ENCODE measurements around the gene FYB1. TPM values are rescaled to one million over a fixed set of nuclear protein-coding genes. Genes with fewer than 3 reads are reported as not detected.
"Not testable (repeated sequence)": the region's sequence is repeated elsewhere in the genome, so short reads cannot be mapped to it uniquely, and the experiment has no call there.

FYB1 gene
- total RNA-seq, 1 donor = 1.6 TPM

DNA sequence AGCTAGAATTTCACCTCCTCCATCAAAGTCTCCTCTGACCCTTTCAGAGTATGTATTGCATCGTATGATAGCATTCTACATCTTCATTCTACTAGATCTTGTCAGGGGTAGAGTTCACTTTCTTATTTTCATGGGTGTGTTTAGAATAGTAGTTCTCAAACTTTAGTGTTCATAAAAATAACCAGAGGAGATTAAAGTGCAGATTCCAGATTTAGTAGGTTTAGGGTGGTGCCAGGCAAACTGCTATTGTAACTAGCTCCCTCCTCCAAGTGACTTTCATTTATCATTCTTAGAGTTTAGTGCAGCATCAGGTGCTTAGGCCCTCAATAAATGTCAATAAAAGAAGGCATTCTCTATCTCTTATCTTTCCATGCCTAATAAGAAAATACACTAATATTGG, 7.2 kb upstream of the FYB1 start:
- DNase-seq (ENCODE audit: low read depth in 2 of 3, low spot score in 2 of 3) = no peak

DNA sequence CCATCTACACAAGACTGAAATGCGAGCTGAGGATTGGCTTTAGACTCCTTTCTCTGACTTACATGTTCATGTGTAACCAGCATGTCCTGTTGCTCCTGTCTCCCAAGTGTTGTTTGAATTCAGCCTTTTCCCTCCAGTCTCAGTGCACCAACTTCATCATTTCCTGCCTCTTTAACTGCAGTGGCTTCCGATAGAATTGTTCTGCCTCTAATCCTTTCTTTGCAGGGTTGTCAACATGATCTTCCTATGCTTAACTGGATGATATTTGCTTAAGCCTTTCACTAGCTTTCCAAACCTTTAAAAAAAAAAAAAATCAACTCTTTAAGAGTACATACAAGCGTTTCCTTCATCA, 6.7 kb upstream of the FYB1 start:
- no peak for DNase-seq (ENCODE audit: low read depth in 2 of 3, low spot score in 2 of 3)

DNA sequence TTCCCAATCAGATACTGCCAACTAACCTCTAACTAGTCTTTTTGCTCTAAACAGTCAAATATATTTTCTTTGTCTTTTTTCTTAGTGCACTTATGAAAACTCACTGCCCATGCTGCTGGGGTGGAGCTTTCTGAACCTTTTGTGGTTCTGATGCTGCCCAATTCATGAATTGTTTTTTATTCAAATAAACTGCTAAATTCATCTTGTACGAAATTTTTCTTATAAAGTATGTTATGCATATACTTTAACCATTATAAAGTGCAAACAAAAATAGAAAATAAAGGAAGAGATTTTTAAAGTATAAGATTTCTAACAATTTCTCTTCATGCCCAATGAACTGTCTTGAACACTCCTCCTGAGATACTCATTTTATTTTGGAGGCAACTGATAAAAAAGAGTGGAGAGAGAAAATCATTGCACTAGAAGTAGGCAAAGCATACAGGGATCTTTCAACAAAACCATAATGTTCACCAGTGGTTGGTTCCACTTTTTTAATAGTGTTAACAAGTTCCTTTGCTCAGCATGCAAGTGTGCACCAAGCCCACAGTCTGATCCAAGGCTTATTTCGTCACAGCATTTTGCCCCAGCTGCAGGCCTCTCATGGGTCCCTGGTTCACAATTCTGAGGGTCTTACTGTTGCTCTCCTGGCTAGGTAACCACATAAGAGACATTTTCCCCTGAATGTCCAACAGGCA, 6.2 kb upstream of the FYB1 start:
- no peak for DNase-seq (ENCODE audit: low read depth in 2 of 3, low spot score in 2 of 3)

DNA sequence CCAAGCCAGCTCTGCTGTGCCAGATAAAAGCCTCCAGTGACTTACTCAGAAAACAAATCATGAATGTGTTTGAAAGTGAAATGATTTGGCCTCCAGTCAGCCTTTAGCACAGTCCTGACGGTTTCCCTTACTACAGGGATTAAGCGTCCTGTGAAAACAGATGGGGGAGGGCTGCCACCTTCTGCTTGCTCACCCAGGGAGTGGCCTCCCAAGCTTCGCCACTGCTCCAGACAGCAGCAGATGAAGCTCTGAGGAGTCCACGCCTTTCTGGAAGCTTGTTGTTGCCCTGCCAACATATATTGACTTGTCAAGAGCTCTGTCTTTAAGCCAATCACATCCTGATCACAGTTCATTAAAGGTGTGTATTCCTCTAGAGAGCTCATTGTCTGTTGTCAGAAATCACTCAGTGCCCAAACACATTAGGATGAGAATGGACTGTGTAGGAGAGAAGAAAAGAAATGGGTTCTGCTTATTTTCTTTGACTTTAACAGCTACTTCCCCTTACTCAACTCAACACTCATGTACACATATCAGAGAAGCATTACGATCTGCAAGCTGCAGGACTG, 4.9 kb upstream of the FYB1 start:
- peak in 1 of 3 donors; percentile 40 for DNase-seq (ENCODE audit: low read depth in 2 of 3, low spot score in 2 of 3)

DNA sequence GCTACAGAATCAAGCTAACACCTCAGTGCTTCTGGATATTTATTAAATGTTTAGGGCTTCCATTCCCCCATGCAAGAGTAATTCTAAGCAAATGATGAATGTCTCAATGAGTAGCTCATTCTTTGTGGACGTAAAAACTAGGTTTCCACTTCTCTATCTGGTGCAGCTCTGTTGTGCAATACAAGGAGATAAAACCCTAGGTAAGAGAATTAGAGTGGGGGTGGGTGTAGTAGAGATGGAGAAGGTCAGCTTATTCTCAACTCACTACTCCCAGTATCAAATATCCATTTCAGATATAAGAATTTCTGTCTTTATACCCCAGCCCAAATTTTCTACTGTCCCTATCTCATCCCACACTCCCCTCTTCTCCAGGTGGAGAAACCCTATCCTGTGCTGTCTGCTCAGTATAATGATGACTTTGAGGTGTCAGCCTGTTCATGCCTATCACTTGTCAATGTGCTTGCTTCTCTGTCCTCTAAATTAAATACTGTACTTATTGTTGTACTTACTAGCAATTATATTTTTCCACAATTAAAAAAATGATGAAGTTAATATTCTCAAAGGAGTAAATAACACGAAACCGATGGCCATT, 4.3 kb upstream of the FYB1 start:
- no peak for DNase-seq (ENCODE audit: low read depth in 2 of 3, low spot score in 2 of 3)

DNA sequence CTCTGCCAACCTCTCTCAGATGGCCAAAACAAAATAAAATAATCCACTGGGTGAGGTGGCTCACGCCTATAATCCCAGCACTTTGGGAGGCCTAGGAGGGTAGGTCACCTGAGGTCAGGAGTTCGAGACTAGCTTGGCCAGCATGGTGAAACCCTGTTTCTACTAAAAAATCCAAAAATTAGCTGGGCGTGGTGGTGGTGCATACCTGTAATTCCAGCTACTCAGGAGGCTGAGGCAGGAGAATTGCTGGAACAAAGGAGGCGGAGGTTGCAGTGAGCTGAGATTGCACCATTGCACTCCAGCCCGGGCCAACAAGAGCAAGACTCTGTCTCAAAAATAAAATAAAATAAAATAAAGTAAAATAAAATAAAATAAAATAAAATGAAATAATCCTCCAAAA, 2.3 kb upstream of the FYB1 start:
- DNase-seq (ENCODE audit: low read depth in 2 of 3, low spot score in 2 of 3) = not testable (repeated sequence)

DNA sequence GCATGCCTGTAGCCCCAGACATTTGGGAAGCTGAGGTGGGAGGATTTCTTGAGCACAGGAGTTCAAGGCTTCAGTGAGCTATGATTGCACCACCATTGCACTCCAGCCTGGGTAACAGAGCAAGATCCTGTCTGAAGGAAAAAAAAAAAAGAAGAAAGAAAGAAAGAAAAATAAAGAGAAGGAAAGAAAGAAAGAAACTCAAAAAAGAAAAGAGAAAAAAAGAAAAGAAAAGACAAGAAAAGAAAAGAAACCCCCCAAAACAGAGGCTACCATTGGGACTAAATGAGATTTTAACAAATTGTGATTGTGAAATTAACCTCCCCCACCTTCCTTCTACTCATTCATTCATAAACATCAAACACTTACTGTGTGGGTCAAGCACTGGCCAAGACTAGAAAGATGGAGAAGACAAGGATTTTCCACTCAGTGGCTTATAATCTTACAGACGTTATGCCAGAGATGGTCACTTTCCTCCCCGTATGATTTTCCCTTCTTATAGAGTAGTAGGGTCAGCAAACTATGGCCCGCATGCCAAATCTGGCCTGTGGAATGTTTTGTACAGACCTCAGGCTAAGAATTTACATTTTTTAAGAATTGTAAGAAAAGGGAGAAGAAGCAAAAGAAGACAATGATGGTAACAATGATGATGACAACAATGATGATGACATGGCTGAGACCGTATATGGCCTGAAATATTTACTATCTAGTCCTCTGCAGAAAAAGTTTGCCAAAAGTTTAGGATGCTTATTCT, 1.1 kb upstream of the FYB1 start:
- DNase-seq (ENCODE audit: low read depth in 2 of 3, low spot score in 2 of 3) = no peak

DNA sequence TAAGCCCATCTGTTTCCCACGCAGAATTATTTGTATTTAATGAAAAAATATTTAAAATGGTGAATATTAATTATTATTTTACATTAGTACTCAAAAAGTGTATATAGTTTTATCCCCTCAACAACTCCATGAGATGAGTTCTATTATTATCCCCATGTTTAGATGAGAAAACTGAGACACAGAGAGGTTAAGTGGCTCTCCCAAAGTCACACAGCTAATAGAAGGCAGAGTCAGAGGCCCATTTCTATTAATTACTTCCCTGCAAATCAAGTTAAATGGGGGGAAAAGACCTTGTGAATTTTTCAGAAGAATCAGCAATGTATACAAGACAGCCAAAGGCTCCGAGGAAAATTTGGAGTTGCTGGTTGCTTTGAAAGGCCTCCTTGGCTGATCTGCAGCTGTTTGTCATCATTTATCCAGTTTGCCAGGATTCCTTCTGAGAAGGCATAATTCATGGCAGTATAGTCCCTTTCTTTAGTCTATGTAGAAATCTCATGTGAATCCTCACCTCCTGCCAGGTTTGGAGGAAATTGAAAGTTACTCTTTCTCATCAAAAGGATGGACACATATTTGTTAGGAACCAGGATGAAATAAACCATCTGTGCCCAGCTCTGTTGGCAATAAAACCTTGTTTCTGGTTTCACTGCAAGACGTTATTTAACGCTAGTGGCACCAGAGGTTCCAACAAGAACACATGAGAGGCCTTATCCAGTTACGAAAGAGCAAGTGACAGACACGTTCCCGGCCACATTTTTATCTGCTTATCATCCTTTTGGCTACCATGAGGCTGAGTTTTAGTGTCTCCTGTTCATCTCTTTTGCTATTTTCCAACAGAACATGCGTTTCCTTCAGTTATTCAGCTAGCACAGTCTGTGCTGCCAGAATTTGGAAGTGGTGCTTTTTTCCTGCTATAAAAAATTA, 621 bp downstream of the FYB1 start:
- peak in 1 of 3 donors; percentile 14 for DNase-seq (ENCODE audit: low read depth in 2 of 3, low spot score in 2 of 3)

DNA sequence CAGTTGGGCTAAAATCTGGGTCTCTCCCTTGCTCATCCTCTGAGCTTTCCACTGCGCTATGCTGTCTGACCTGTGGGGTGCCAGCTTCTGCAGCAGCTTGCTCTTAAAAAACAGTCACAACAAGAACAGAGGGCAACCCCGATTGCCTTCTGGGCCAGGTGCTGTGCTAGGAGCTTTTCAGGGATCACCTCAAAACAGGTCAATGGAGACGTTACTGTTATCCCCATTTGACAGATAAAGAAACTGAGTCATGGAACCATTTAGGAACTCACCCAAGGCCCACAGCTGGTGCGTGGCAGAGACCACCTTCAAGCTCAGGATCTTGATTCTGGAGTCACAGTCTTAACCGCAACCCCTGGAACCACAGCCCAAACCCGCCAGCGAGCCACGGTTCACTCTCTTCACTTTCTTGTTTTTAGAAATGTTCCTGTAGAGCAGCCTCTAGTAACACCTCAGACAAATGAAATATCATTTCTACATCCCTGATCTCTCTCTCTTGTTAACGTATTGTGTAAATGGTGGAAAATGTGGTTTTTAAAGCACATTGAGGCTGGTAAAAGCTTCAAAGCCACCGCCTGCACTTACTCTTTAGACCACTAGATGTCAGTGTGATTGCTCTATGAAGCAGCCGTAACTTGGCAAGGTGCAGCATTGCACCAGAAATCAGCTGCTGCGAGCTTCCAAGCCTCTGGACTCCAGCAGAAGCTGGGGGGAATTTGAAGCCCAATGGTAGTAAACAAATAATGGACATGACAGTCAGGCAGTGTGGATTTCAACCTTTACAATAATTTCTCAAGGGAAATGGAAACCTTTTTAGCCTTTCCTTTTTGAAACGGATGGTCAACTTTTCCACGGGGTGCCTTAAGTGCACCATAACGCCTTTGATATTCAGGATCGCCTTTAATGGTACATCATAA, 1.7 kb downstream of the FYB1 start:
- peak in 2 of 3 donors; percentile 70 to 89 for DNase-seq (ENCODE audit: low read depth in 2 of 3, low spot score in 2 of 3)

DNA sequence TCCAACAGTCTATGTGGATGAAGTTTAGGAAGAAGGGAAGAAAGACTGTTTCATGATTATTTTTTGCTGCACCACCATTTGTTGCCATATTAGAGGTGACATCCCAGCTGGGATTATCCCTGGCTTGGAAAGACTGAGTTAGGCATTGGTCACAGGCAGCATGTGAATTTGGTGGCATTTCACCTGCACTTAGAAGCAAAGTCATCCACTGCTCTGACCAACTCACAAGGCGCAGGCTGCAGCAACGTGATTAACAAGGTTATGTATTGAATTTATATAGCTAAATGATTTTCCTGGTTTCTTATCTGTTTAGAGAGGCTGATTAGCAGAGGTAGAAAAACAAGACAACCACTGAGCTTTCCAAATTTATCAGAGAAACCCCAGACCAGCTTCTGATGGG, 2.7 kb downstream of the FYB1 start:
- no peak for DNase-seq (ENCODE audit: low read depth in 2 of 3, low spot score in 2 of 3)

DNA sequence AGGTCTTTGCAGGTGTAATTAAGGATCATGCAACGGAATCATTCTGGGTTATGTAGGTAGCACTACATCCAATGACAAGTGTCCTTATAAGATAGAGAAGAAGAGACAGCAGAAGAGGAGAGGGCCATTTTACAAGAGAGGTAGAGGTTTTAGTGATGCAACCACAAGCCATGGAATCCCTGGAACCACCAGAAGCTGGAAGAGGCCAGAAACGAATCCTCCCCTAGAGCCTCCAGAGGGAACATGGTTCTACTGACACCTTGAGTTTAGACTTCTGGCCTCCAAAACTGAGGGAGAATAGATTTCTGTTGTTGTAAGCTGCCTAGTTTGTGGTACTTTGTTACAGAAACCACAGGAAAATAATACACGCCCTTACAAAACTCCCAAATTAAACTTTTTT, 3.5 kb downstream of the FYB1 start:
- DNase-seq (ENCODE audit: low read depth in 2 of 3, low spot score in 2 of 3) = no peak

DNA sequence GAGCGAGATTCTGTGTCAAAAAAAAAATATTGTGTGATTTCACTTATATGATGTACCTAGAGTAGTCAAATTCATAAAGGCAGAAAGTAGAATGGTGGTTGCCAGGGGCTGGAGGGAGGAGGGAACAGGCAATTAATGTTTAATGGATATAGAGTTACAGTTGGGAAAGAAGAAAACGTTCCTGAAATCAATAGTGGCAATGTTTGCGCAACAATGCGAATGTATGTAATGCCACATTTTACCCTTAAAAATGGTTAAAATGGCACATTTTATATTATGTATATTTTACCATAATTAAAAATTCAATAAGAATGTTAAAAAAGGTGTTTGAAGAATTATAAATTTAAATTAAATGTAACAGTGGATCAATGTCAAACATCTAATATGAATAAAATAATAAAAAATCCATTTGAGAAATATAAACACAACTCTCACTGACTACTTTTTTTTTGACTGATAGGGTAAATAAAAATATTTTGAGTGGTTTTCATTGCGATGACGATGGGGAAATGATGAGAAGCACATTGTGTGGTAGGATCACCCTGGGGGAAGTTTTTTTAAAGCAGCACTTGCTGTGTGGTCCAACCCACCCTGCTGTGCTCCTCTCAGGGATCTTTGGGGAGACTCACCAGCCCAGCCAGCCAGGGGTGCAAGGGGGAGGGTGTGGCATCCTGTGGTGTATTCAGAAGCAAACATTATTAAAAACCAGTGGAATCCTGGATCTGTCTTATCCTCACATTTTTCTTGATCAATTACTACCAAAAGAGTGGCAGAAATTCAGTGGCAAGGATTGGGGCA, 4.3 kb downstream of the FYB1 start:
- no peak for DNase-seq (ENCODE audit: low read depth in 2 of 3, low spot score in 2 of 3)

DNA sequence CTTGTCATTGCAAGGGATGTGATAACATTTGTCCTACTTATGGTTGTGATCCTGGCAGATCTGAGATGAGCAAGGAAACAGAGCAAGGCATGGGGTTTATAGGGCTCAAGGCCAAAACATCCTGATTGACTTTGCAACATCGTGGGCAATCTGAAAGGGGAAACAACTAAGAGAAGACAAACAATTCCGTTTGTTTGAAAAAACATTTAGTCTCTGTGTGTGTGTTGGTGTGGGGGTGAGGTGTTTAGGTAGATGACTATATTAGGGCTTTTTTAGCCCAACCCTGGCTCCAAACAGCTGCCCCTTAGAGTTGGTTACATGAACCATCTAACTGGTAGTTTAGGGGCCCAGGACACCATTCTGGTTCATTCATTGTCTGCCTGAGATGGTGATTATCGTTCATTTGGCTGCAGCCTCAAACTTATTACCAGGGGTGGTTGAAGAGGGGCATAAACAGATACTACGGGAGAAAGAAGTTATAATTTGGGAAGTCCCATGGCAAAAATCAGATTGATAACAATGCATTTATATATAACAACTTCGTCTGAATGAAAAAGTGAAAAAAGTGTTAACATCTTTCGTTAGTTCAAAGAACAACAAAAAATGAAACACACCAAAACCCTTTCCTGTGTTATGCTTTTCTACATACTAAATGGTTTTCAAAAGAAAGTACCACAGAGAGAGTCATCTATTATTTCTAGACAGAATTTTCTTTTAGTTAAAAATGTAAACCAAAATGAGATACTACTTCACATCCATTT, 5.7 kb downstream of the FYB1 start:
- no peak for DNase-seq (ENCODE audit: low read depth in 2 of 3, low spot score in 2 of 3)

DNA sequence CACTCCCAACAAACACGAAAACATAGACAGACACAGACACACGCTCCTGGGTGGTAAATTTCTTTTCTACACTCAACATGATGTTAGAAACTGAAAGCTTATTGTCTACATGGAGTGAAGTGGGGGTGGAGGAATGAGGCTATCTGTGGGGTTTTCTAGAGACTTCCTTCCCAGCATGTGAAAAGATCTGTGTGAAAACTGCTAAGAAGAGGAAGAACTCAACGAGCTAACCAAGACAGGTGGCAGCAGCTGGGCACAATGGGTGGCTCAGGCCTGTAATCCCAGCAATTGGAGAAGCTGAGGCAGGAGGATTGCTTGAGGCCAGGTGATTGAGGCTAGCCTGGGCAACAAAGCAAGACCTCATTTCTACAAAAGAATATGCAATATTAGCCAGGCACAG, 7.6 kb downstream of the FYB1 start:
- peak in 1 of 3 donors; percentile 40 for DNase-seq (ENCODE audit: low read depth in 2 of 3, low spot score in 2 of 3)

DNA sequence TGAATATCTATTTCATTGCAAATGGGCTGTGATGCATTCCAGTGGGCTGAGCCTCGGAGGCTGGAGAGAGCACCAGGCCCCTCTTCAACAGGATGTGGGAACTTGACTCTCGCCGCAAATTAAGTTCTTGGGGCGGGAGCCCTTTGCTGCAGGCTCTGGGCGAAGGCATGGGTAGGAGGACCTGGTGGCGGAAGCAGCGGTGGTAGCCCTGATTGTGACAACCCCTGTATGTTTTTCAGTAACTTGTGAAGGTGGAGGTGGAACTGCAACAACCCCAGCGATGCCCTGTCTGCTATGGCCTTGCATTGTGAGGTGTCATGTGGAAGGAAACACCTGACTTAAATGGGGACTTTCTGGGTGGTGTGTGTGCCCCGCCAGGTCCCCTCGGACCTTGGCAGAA, 9.4 kb downstream of the FYB1 start:
- peak in 2 of 3 donors; percentile 52 to 67 for DNase-seq (ENCODE audit: low read depth in 2 of 3, low spot score in 2 of 3)

DNA sequence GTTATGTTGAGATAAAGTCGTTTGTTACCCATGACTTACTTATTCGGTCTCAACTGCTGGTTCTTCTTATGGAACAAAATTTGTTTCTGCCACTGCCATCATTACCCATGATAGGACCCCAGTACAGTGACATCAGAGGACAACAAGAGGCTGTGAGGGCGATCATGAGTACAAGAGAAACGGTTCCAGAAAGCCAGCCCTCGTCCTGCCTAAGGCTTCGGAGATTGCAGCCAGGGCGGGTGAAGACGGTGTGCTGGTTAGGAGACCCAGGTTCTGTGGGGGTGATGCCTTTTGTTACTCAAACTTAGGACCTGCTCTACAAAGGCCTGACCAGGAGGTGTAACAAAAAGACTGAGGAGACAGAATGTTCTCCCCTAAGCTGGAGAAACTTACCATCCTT, 10.9 kb downstream of the FYB1 start:
- DNase-seq (ENCODE audit: low read depth in 2 of 3, low spot score in 2 of 3) = no peak

DNA sequence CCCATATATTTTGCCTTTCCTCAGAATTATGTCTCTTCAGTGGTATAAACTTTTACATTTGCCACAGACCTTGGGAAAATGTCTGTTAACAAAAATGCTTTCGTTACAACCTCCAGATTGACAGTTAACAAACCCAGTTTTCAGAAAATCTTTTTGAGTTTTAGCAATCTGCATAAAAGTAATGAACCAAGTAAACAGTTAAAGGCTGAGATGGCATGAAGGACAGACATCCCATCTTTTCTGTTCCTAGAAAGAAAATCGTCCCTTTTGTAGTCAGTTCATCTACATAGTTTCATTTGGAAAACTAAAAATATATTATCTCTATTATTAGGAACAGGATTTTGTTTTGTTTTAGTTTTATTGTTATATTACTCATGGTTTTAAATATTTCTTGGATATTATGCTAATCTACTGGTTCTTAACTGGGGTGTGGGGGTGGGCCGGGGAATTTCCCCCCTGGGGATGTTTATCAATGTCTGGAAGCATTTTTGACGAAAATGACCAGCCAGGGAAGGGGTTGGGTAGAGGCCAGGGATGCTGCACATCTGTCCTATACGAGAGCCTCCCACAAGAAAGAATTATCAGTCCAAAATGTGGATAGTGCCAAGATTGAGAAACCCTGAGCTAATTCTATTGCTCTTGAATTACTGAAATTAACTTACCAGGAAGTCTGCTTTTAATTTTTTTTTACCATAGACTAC, 11.9 kb downstream of the FYB1 start:
- no peak for DNase-seq (ENCODE audit: low read depth in 2 of 3, low spot score in 2 of 3)

All from hematopoietic multipotent progenitor cell (in vitro differentiated cells).